Astrocyte of the spinal cord (primary cell): Measurements from ENCODE around the gene PRSS56.

Experiments used
- DNase-seq: peaks from one replicate; pipeline ENCODE4 v3.0.0; 2011; ENCODE audit warnings: low read depth, low spot score
- H3K4me3 ChIP-seq: 2 replicates; pipeline ENCODE4 v1.5.1; 2011; ENCODE audit warnings: low read depth, mild to moderate bottlenecking, low read length, moderate library complexity
- CTCF ChIP-seq: IDR thresholded peaks from 2 replicates; pipeline ENCODE4 v1.5.1; 2012; ENCODE audit warnings: low read depth, mild to moderate bottlenecking, low read length, inconsistent platforms
- in situ Hi-C: cut with HindIII; loops from 2 replicates; pipeline ENCODE4 v1.10.0; 2017; ENCODE audit warnings: low sequenced_read_pairs

The PRSS56 gene

GRCh38 chr2:232541961-232542714 lies 21.9 kb downstream of the PRSS56 start:
- H3K4me3 ChIP-seq, result no peak overlapping the region
- in situ Hi-C loops, result no loop called here
- DNase-seq, result no peak
- TF ChIP-seq CTCF, result no peak

GRCh38 chr2:232542715-232543467 lies 22.7 kb downstream of the PRSS56 start:
- in situ Hi-C loops, result no loop called here
- H3K4me3 ChIP-seq, result no peak overlapping the region
- TF ChIP-seq CTCF, result no peak
- no peak for DNase-seq

DNA sequence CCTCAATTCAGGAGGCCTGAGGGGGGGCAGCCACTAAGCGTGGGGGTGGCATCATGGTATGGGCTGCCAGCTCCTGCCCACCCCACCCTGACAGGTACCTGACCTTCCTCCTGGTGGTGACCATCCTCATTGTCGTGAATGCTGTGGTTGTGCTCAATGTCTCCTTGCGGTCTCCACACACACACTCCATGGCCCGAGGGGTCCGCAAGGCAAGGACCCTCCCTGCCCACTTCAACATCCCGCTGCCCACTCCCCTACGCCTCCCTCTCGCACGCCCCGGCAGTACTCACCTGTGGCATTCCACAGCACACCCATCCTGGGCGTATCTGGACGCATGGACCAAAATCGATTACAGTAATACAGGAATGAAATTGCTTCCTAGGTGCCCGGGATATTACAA lies 23.3 kb downstream of the PRSS56 start:
- in situ Hi-C loops, result no loop called here
- no peak for TF ChIP-seq CTCF
- H3K4me3 ChIP-seq, result no peak overlapping the region
- DNase-seq, result no peak

DNA sequence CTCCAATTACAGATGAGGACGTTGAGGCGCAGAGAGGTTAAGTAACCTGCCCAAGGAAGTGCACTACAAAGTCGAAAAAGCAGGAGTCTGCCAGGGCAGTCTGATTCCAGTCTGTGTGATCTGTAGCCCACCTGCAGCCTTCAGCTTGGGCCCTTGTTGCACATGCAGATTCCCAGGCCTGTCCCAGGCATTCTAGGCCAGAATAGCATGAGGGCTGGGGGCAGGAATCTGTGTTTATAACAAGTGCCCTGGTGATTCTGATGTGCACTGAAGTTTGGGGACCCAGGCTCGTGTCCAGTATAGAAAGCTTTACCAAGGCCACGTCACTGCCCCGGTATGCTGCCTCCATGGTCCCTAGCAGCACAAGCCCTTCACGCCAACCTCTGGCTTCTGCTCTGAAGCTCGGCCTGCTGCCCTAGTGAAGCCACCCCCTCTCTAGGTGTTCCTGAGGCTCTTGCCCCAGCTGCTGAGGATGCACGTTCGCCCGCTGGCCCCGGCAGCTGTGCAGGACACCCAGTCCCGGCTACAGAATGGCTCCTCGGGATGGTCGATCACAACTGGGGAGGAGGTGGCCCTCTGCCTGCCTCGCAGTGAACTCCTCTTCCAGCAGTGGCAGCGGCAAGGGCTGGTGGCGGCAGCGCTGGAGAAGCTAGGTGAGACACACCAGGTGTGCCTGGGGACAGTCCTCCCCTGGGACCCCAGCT lies 23.9 kb downstream of the PRSS56 start:
- no peak for TF ChIP-seq CTCF
- DNase-seq, result no peak
- no peak overlapping the region for H3K4me3 ChIP-seq
- in situ Hi-C loops, result no loop called here

- in situ Hi-C loops, result no loop called here
- no peak overlapping the region for H3K4me3 ChIP-seq
- no peak for DNase-seq
- TF ChIP-seq CTCF, result no peak
These were observed 24.5 kb downstream of the PRSS56 start for GRCh38 chr2:232544674-232545073.

DNA sequence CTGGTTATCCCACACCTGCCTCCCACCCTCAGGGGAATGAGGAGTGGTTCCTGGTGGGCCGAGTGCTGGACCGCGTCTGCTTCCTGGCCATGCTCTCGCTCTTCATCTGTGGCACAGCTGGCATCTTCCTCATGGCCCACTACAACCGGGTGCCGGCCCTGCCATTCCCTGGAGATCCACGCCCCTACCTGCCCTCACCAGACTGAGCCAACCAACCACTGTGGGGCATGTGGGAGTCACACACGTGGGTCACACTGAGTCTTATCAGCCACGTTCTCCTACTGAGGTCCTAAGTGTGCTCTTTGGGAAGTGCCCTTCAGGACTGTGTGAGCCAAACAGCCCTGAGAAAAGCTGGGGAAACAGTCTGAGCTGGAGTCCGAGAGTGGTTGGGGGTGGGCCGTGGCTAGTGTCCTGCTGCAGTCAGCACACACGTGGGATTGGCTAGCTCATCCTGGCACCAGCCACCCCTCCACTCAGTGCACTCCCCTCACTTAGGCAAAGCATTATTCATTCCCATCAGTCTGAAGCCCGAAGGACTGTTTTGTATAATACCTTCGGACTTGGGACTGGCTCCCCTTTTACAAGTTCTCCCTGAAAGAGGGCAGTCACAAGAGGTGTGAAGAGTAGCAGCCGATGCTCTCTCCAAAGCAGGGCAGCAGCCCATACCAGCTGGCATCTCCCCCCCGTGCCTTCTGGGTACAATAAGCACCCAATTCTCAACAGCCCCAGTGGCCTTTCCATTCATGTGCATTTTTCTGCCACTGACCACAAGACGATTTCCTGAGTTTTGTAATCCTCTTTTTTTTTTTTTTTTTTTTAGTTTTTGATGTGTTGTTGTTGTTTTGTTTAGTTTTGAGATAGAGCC lies 25.6 kb downstream of the PRSS56 start:
- in situ Hi-C loops, result no loop called here
- no peak for TF ChIP-seq CTCF
- DNase-seq, result no peak
- no peak overlapping the region for H3K4me3 ChIP-seq
